Large intestine (tissue), 3 donors: Measurements from ENCODE around the gene RAD51B. TPM values are rescaled to one million over a fixed set of nuclear protein-coding genes. Genes with fewer than 3 reads are reported as not detected.
"Not testable (repeated sequence)": the region's sequence is repeated elsewhere in the genome, so short reads cannot be mapped to it uniquely, and the experiment has no call there.

ENCODE experiments used
- DNase-seq, 2 donors: peaks; one replicate each; pipeline versions ENCODE4 v3.0.0 to v3.0.0-alpha.2; 2013
- H3K27ac ChIP-seq: one replicate; pipeline ENCODE4 v1.5.1; 2013; ENCODE audit warnings: low read length
- H3K27me3 ChIP-seq: 2 replicates; pipeline ENCODE4 v1.6.1; 2013; ENCODE audit warnings: low read length; ENCODE audit not compliant: control insufficient read depth, insufficient read depth
- H3K36me3 ChIP-seq: 2 replicates; pipeline ENCODE4 v1.6.1; 2013; ENCODE audit warnings: low read length; ENCODE audit not compliant: control insufficient read depth, insufficient read depth
- H3K4me1 ChIP-seq: one replicate; pipeline ENCODE4 v1.6.1; 2013; ENCODE audit warnings: low read length; ENCODE audit not compliant: control insufficient read depth, insufficient read depth
- H3K4me3 ChIP-seq: one replicate; pipeline ENCODE4 v1.5.1; 2013; ENCODE audit warnings: low read length
- H3K9me3 ChIP-seq: one replicate; pipeline ENCODE4 v1.6.1; 2013; ENCODE audit warnings: mild to moderate bottlenecking, low read depth, low read length, moderate library complexity; ENCODE audit not compliant: control insufficient read depth
- WGBS: methylation state at CpG from one replicate; pipeline ENCODE4 v1.1.5; 2013; ENCODE audit warnings: low lambda C conversion rate; ENCODE audit not compliant: insufficient coverage; 5-methylcytosine and 5-hydroxymethylcytosine counted together
- polyA plus RNA-seq: library from polyadenylated mRNA; unstranded; fragments of 120-200 nt; gene quantifications from one replicate; pipeline ENCODE4 v1.2.1, GENCODE V29; 2013

Gene RAD51B
- polyA plus RNA-seq, 1 donor, result 6.4 TPM

DNA sequence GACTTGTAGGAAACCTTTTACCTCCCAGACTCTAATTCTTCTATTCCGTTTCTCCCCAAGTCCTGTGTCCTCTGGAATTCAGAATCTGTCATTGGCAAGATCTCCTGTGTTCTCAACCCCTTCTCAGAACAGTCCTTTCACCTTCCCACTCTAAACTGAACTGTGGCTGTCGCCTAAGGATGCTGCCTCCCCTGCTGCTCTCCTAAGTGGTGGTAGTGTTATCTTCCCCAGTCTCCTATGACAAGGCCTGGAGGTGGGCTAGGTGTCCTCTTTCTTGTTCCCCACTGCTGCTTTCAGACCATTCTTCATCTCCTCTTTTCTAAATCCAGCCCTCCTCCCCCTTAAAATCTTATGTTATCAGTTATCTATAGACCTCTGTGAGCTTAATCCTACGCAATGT, 397.4 kb downstream of the RAD51B start:
- Histone ChIP-seq H3K36me3 (no peaks in the 10 kb centered on the region), H3K9me3 (no peaks in the 10 kb centered on the region), H3K27ac (no peak overlapping the region), H3K4me1 (peaks cover 13% of the 10 kb centered on the region), H3K4me3 (no peak overlapping the region), H3K27me3 (no peaks in the 10 kb centered on the region)
- no peak for DNase-seq
- WGBS, result no CpG with 5 or more reads among the region's 3 CpGs

DNA sequence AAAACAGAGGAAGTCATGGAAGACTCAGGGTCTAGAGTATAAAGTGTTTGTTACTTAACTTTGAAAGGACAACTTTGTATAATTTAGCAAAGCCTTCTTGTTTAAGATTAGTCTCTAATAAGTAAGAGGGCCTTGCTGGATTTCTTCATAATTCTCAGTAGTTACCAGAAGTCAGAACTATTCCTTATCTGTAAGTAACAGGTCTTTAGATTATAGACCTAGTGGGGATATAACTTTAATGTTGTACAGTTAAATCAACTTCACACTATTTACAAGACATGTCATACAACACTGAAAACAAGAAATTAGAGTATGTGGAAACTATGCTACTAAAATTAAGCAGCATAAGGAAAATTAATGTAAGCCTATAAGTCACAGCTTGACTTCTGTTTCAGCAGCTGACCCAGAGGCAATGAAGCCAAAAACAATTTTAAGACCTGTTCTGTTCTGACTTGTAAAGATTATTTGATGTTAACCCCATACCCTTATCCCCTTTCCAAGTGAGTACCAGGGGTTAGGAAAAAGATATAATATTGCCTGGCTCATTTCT, 398.3 kb downstream of the RAD51B start:
- no peak for DNase-seq
- H3K27ac ChIP-seq, result no peak overlapping the region
- no peak overlapping the region for H3K4me3 ChIP-seq
- H3K36me3 ChIP-seq, result no peaks in the 10 kb centered on the region
- H3K9me3 ChIP-seq, result no peaks in the 10 kb centered on the region
- no peaks in the 10 kb centered on the region for H3K27me3 ChIP-seq
- H3K4me1 ChIP-seq, result peaks cover 13% of the 10 kb centered on the region

DNA sequence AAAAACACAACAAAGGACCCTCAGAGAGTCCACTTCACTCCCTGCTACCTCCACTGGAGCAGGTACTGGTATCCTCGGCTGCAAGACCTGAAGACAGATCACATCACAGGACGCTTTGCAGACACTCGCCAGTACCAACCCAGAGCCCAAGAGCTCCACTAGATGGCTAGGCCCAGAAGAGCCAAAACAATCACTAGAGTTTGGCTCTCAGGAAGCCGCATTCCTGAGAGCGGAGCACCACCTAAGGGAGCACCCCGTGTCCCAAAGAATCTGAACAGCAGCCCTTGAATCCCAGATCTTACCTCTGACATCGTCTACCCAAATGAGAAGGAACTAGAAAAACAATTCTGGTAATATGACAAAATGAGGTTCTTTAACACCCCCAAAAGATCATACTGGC, 399.8 kb downstream of the RAD51B start:
- Histone ChIP-seq H3K9me3 (no peaks in the 10 kb centered on the region), H3K36me3 (no peaks in the 10 kb centered on the region), H3K4me3 (no peak overlapping the region), H3K4me1 (peaks cover 13% of the 10 kb centered on the region), H3K27me3 (no peaks in the 10 kb centered on the region), H3K27ac (no peak overlapping the region)
- WGBS, result no CpG with 5 or more reads among the region's 7 CpGs
- no peak for DNase-seq

DNA sequence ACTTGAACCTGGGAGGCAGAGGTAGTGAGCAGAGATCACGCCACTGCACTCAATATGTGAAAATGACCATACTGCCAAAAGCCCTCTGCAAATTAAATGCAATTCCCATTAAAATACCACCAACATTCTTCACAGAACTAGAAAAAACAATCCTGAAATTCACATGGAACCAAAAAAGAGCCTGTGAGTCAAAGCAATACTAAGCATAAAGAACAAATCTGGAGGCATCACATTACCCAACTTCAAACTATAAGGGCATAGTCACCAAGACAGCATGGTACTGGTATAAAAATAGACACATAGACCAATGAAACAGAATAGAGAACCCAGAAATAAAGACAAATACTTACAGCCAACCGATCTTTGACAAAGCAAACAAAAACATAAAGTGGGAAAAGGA, 401.5 kb downstream of the RAD51B start:
- not testable (repeated sequence) for H3K27ac ChIP-seq, DNase-seq, H3K27me3 ChIP-seq, H3K36me3 ChIP-seq, H3K4me3 ChIP-seq, H3K4me1 ChIP-seq, H3K9me3 ChIP-seq
- WGBS, result no CpG with 5 or more reads among the region's 2 CpGs

DNA sequence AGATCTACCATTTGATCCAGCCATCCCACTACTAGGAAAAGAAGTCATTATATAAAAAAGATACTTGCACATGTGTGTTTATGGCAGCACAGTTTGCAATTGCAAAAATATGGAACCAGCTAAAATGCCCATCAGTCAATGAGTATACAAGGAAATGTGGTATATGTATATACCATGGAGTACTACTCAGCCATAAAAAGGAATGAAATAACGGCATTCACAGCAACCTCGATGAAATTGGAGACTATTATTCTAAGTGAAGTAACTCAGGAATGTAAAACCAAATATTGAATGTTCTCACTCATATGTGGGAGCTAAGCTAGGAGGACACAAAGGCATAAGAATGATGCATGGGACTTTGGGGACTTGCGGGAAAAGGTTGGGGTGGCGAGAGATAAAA, 402.6 kb downstream of the RAD51B start:
- no peaks in the 10 kb centered on the region for H3K36me3 ChIP-seq
- no peaks in the 10 kb centered on the region for H3K9me3 ChIP-seq
- no peak overlapping the region for H3K4me3 ChIP-seq
- DNase-seq, result no peak
- no CpG with 5 or more reads among the region's 4 CpGs for WGBS
- no peaks in the 10 kb centered on the region for H3K4me1 ChIP-seq
- no peaks in the 10 kb centered on the region for H3K27me3 ChIP-seq
- no peak overlapping the region for H3K27ac ChIP-seq

DNA sequence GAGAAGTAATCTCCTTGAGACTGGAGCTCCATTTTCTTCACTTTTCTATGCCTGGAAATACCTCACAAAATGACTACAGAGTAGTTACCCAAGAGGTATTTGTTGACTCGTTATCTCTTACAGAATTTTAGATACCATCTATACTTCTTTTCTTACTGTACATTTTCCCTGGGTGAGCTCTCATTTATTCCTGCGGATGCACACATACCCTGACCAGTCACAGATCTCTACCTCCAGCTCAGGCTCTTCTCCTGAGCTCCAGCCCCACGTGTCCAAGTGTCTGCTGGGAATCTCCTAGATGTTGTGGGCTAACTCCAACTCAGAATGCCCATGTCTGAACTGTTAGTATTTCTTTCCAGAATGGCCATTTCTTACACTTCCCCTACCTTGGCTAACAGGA, 403.1 kb downstream of the RAD51B start:
- DNase-seq, result no peak
- 100% methylated on average over 2 of the region's 3 CpGs for WGBS
- H3K27me3 ChIP-seq, result no peaks in the 10 kb centered on the region
- H3K36me3 ChIP-seq, result no peaks in the 10 kb centered on the region
- H3K4me3 ChIP-seq, result no peak overlapping the region
- H3K27ac ChIP-seq, result no peak overlapping the region
- no peaks in the 10 kb centered on the region for H3K9me3 ChIP-seq
- H3K4me1 ChIP-seq, result no peaks in the 10 kb centered on the region

DNA sequence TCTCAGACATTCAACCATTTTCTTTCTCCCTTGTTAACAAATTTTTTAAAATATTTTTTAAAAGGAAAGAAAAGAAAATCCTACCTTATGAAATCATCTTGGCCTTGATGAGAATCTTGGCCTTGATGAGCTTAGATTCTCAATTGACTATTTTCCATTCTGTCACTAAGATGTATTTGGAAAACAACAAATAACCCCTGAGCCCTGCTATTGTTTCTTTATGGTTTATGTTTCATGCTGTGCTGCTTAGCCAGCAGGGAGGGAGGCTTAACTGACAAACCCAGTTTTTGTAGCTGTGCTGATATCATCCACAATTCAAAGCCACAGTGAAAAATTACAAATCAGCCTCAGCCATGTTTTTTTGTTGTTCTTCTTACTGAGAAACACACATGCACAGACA, 404.1 kb downstream of the RAD51B start:
- H3K27me3 ChIP-seq, result no peaks in the 10 kb centered on the region
- H3K9me3 ChIP-seq, result no peaks in the 10 kb centered on the region
- H3K4me1 ChIP-seq, result no peaks in the 10 kb centered on the region
- H3K27ac ChIP-seq, result no peak overlapping the region
- no peak overlapping the region for H3K4me3 ChIP-seq
- no peak for DNase-seq
- no peaks in the 10 kb centered on the region for H3K36me3 ChIP-seq

DNA sequence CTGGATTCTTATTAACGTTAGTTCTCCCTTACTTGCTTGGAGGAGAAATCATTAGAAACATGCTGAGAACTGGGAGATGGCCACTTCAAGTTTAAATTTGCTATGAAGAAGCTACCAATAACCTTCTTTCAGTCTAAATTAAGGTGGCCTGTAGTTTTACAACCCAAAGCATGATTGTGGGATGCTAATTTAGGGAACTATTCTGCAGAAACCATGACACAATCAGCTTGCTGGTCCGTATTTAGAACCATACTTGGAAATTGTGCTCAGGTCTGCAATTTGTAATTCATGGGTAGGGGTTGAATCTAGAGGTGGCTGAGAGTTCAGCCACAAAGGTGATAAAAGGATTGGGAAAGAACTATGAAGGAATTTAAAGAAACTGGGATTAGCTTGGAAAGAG, 405.7 kb downstream of the RAD51B start:
- 56% methylated on average over 1 of the region's 2 CpGs for WGBS
- Histone ChIP-seq H3K27me3 (no peaks in the 10 kb centered on the region), H3K36me3 (no peaks in the 10 kb centered on the region), H3K4me3 (no peak overlapping the region), H3K4me1 (no peaks in the 10 kb centered on the region), H3K27ac (no peak overlapping the region), H3K9me3 (no peaks in the 10 kb centered on the region)
- no peak for DNase-seq

DNA sequence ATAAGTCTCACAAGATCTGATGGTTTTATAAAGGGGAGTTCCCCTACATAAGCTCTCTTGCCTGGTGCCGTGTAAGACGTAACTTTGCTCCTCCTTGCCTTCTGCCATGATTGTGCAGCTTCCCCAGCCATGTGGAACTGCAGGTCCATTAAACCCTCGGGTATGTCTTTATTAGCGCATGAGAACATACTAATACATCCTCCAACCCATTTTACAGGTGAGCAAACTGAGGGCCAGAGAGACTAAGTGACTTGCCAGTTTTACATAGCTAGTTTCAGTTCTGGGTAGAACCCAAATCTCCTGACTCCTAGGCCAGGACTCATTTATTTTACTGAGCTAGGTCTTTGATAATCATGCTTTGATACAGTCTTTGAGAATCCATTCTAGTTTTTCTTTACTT, 406.9 kb downstream of the RAD51B start:
- Histone ChIP-seq H3K4me3 (no peak overlapping the region), H3K4me1 (peaks cover 11% of the 10 kb centered on the region), H3K27me3 (no peaks in the 10 kb centered on the region), H3K9me3 (no peaks in the 10 kb centered on the region), H3K27ac (no peak overlapping the region), H3K36me3 (no peaks in the 10 kb centered on the region)
- DNase-seq, result no peak
- WGBS, result no CpG with 5 or more reads among the region's 4 CpGs

DNA sequence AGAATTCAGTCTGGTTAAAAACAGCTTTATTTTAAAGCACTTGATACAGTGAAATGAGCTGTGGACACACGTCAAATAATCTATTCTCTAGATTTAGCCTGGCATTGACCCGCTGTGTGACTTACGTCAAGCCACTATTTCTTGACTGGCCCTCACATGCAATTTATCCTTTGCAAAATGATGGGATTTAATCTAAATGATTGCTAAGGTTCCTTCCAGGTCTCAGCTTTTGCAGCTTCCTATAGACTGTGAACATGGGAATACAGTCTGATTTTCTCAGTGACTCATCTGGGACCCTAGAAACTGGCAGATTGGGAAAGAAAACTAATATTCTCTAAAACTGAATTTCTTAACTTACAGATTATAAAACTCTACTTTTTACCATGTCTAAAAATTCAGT, 409.1 kb downstream of the RAD51B start:
- Histone ChIP-seq H3K4me3 (no peak overlapping the region), H3K9me3 (no peaks in the 10 kb centered on the region), H3K4me1 (peaks cover 32% of the 10 kb centered on the region), H3K36me3 (no peaks in the 10 kb centered on the region), H3K27me3 (no peaks in the 10 kb centered on the region), H3K27ac (no peak overlapping the region)
- no peak for DNase-seq
- no CpG with 5 or more reads among the region's 3 CpGs for WGBS

DNA sequence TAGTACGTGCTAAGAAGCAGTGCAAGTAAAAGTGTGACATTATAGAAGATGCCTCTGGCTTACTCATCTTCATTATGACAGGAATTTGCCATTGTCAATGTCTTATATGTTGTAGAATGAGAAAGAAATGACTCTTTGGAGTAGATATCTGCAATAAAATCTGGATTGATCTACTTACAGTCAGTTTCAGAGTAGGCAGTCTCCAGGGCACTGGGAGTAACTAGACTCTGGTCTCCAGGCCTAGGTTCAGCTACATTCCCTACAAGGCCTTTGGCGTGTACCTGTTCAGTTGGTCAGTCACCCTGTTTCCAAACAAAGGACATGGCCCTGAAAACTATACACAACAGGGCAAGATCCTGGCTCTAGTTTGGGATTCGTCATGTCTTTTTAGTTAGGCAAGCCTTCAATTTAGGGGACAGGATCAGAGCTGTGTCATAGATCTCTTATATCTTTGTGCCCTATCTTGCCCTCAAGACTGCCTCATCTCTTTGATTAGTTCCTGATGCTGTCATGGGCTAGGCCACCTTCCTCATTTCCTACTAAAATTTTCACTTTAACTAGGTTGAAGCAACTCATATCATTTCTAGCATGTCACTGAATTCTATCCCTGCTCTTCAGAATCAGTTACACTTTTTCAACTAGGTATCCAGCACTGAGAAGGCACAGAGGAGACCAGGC, 410.0 kb downstream of the RAD51B start:
- 86% methylated on average over 1 of the region's 3 CpGs for WGBS
- no peak for DNase-seq
- H3K4me3 ChIP-seq, result no peak overlapping the region
- H3K9me3 ChIP-seq, result no peaks in the 10 kb centered on the region
- no peaks in the 10 kb centered on the region for H3K27me3 ChIP-seq
- no peak overlapping the region for H3K27ac ChIP-seq
- H3K36me3 ChIP-seq, result no peaks in the 10 kb centered on the region
- peaks cover 32% of the 10 kb centered on the region for H3K4me1 ChIP-seq
